MCF 10A (cell line): Measurements from ENCODE around the gene MLLT1. TPM values are rescaled to one million over a fixed set of nuclear protein-coding genes. Genes with fewer than 3 reads are reported as not detected.

Source experiments
- BruUV-seq: library from RNA; stranded (reverse); fragments of 400-500 nt; replicated peaks from 2 replicates; lab custom pipeline; 2021; lab: Mats Ljungman, UMichigan
- CTCF ChIA-PET: fragments of 300-600 bp; sonication (Branson Sonifier 250); formaldehyde crosslinking; extraction: SDS; loops from one replicate; lab custom pipeline; 2021; ENCODE audit warnings: antibody characterized with exemption, inconsistent platforms; lab: Yijun Ruan, JAX
- POLR2A ChIA-PET: fragments of 300-600, 350-650 bp; sonication (Branson Sonifier 250); formaldehyde crosslinking; extraction: SDS; loops from one replicate; lab custom pipeline; 2020; ENCODE audit warnings: antibody characterized with exemption, inconsistent platforms; lab: Yijun Ruan, JAX
- DNase-seq: peaks from one replicate; pipeline ENCODE4 v3.0.0-alpha.2; 2018; ENCODE audit not compliant: unreplicated experiment
- H3K27ac Mint-ChIP-seq: one replicate; pipeline ENCODE4 v1.8.0; 2022; ENCODE audit warnings: mild to moderate bottlenecking, low read depth, mixed read lengths; ENCODE audit not compliant: unreplicated experiment
- H3K27me3 Mint-ChIP-seq: one replicate; pipeline ENCODE4 v1.8.0; 2022; ENCODE audit warnings: mixed read lengths; ENCODE audit not compliant: insufficient read depth, unreplicated experiment
- H3K36me3 Mint-ChIP-seq: one replicate; pipeline ENCODE4 v1.8.0; 2022; ENCODE audit warnings: mild to moderate bottlenecking, moderate library complexity, mixed read lengths; ENCODE audit not compliant: insufficient read depth, unreplicated experiment
- H3K4me1 Mint-ChIP-seq: one replicate; pipeline ENCODE4 v1.8.0; 2022; ENCODE audit warnings: mixed read lengths; ENCODE audit not compliant: insufficient read depth, unreplicated experiment
- H3K4me3 Mint-ChIP-seq: one replicate; pipeline ENCODE4 v1.8.0; 2022; ENCODE audit warnings: mild to moderate bottlenecking, moderate library complexity, mixed read lengths; ENCODE audit not compliant: unreplicated experiment
- H3K9me3 Mint-ChIP-seq: one replicate; pipeline ENCODE4 v1.8.0; 2022; ENCODE audit warnings: mixed read lengths; ENCODE audit not compliant: unreplicated experiment
- intact Hi-C: fragments of 100-400 bp; cut with micrococcal nuclease; formaldehyde crosslinking; loops from 2 replicates; pipeline ENCODE4 v1.14.1; 2022
- total RNA-seq: library from RNA; stranded (reverse); gene quantifications from 2 replicates; pipeline ENCODE4 v1.2.3, GENCODE V29; 2022
- TF ChIP-seq, protein P1 (sequence below): fragments of 200-600 bp; IDR thresholded peaks from one replicate; pipeline ENCODE4 v1.8.0; 2022; ENCODE audit warnings: antibody characterized with exemption, mild to moderate bottlenecking; ENCODE audit not compliant: unreplicated experiment

MLLT1 gene
- total RNA-seq, 1 experiment from 2014 or later = 59.0 TPM

DNA sequence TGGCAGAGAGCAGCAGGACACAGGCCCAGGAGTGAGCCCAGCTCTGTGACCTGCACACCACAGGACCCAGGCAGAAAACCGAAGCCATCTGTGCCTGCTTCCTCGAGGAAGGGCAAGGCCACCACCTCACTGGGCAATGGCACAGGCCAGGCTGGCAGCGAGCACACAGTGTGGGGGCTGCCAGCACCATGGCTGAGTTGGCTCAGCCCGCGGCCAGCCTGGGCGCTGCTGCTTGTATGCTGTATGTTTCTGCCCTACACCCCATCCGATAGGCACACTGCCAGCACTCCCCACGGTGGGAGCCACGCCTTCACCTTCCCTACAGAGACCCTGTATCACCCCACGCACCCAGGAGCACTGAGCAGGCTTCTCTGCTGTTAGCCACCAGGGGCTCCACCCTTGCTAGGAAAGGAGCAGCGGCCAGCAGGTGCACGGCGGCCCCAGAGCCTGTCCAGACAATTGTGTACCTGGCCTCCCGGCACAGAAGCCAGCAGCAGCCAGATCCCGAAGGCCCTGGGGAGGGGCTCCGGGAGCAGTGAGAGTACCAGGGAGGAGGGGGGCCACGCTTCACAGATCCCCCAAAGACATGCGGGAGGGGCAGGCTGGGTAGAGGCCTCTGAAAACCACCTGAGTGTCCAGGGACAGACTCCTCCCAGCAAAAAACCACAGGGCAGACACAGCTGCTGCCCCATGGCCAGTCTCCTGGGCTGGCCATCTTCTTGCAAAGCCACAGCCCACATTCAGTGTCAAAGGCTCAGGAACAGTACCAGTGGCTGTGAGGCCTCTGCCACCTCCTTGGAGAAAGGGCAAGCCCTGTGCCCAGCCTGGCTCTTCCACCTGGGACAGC is 56.1 kb downstream of the MLLT1 start:
- H3K4me3 Mint-ChIP-seq = no peak overlapping the region
- TF ChIP-seq, protein P1, sequence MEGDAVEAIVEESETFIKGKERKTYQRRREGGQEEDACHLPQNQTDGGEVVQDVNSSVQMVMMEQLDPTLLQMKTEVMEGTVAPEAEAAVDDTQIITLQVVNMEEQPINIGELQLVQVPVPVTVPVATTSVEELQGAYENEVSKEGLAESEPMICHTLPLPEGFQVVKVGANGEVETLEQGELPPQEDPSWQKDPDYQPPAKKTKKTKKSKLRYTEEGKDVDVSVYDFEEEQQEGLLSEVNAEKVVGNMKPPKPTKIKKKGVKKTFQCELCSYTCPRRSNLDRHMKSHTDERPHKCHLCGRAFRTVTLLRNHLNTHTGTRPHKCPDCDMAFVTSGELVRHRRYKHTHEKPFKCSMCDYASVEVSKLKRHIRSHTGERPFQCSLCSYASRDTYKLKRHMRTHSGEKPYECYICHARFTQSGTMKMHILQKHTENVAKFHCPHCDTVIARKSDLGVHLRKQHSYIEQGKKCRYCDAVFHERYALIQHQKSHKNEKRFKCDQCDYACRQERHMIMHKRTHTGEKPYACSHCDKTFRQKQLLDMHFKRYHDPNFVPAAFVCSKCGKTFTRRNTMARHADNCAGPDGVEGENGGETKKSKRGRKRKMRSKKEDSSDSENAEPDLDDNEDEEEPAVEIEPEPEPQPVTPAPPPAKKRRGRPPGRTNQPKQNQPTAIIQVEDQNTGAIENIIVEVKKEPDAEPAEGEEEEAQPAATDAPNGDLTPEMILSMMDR = no peak
- BruUV-seq = no TSS peak
- peaks cover 31% of the 10 kb centered on the region for H3K36me3 Mint-ChIP-seq
- H3K4me1 Mint-ChIP-seq = peaks cover under 1% of the 10 kb centered on the region
- ChIA-PET POLR2A (interaction anchor here (1.0 kb wide), 1 partner anchor 15 kb away, joined by 3 read pairs; no protein-coding TSS in a partner anchor), CTCF (interaction anchor here (0.6 to 1.6 kb wide), 3 partner anchors 14 to 430 kb away, joined by 3 to 8 read pairs (median 5); no protein-coding TSS in a partner anchor)
- DNase-seq = no peak
- H3K9me3 Mint-ChIP-seq = no peaks in the 10 kb centered on the region
- H3K27me3 Mint-ChIP-seq = no peaks in the 10 kb centered on the region
- intact Hi-C loops = no loop called here
- peak overlapping the region; percentile 42 for H3K27ac Mint-ChIP-seq

DNA sequence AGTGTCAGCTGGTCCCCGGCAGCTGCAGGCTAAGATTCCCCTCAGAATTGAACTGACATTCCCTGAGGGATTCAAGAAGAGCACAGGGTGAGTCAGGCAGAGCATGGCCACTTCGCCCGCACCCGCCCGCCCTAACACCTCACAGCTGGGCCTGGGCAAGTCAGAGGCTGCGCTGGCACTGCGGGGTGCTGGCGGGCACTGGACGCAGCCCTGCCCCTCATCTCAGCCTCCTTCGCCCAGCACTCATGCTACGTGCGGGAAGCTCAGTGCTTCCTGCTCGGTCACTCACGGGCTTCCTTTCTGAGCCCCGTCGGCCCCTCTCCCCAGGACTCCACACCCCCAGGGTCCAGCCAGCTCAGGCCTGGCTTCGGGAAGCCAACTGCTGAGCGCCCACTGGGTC is 56.9 kb downstream of the MLLT1 start:
- peak; percentile 60 for DNase-seq
- intact Hi-C loops = no loop called here
- TF ChIP-seq, protein P1 = no peak
- no peaks in the 10 kb centered on the region for H3K9me3 Mint-ChIP-seq
- no peak overlapping the region for H3K4me3 Mint-ChIP-seq
- peak overlapping the region; percentile 42 for H3K27ac Mint-ChIP-seq
- peaks cover 37% of the 10 kb centered on the region for H3K36me3 Mint-ChIP-seq
- H3K4me1 Mint-ChIP-seq = peaks cover 6% of the 10 kb centered on the region
- no TSS peak for BruUV-seq
- no peaks in the 10 kb centered on the region for H3K27me3 Mint-ChIP-seq
- CTCF ChIA-PET = interaction anchor here (0.5 to 1.6 kb wide), 4 partner anchors 15 to 429 kb away, joined by 3 to 8 read pairs (median 4); no protein-coding TSS in a partner anchor
- POLR2A ChIA-PET = interaction anchor here (1.0 kb wide), 1 partner anchor 15 kb away, joined by 3 read pairs; no protein-coding TSS in a partner anchor

DNA sequence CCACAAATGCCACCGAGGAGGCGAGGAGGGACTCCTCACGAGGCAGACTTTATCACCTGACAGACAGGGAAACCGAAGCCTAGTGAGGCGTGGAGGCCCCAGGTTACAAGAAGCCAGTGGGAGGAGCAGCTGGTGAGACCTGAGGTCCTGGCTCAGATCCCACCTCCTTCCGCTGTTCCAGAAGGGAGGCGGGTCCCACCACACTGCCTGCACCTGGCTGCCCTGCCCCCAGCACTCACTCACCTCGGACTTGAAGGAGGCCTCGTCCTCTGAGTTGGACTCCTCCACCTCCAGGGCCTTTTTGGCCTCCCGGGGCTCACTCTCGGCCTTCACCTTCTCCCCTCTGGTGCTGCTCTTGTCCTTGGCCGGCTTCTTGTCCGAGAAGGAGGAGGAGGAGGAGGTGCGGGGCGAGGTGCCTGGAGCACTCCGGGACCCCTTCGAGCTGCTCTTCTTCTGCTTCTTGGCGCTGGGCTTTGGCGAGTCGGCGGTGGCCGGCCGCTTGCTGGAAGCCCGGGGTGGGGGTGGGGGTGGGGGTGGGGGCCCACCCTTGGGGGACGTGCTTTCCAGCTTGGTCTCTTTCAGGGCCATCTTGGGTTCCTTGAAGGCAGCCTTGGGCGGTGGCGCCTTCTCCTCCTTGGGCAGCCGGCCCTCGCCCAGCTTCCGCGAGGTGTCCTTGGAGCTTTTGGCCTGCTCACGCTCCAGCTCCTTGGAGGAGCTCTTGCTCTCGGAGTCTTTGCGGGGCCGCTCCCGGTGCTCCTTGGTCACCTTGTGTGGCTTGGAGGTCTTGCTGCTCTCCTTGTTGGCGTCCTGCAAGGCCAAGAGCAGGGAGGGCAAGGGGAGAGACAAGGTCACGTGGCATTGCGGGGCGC is 57.7 kb downstream of the MLLT1 start:
- BruUV-seq = no TSS peak
- Mint-ChIP-seq H3K27me3 (no peaks in the 10 kb centered on the region), H3K36me3 (peaks cover 37% of the 10 kb centered on the region), H3K9me3 (no peaks in the 10 kb centered on the region), H3K27ac (no peak overlapping the region), H3K4me3 (no peak overlapping the region), H3K4me1 (peaks cover 6% of the 10 kb centered on the region)
- no peak for DNase-seq
- CTCF ChIA-PET = interaction anchor here (0.5 to 1.8 kb wide), 5 partner anchors 11 to 254 kb away, joined by 3 to 8 read pairs (median 3); no protein-coding TSS in a partner anchor
- intact Hi-C loops = no loop called here
- POLR2A ChIA-PET = interaction anchor here (0.8 to 1.0 kb wide), 2 partner anchors 9 to 16 kb away, joined by 3 to 4 read pairs; no protein-coding TSS in a partner anchor
- TF ChIP-seq, protein P1 = no peak
